Measurements from ENCODE around the gene CCDC183.
"Not testable (repeated sequence)": the region's sequence is repeated elsewhere in the genome, so short reads cannot be mapped to it uniquely, and the experiment has no call there.

Gene CCDC183

DNA sequence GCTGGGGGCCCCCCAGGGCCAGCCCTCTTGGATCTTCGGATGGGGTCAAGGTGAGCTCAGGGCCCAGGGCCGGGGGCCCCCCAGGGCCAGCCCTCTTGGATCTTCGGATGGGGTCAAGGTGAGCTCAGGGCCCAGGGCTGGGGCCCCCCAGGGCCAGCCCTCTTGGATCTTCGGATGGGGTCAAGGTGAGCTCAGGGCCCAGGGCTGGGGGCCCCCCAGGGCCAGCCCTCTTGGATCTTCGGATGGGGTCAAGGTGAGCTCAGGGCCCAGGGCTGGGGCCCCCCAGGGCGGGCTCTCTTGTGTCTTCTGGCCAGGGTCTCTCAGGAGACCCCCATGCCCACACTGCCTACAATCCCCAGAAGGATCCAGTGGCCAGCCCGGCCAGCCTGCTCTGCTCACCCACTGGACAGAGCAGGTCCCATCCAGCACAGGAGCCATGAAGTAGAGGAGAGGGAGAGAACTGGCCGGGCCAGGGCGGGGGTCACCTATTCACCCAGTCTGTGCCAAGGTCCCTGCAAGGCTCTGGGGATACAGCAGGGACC, 6.9 kb downstream of the CCDC183 start:
- DNase-seq: not testable (repeated sequence)

DNA sequence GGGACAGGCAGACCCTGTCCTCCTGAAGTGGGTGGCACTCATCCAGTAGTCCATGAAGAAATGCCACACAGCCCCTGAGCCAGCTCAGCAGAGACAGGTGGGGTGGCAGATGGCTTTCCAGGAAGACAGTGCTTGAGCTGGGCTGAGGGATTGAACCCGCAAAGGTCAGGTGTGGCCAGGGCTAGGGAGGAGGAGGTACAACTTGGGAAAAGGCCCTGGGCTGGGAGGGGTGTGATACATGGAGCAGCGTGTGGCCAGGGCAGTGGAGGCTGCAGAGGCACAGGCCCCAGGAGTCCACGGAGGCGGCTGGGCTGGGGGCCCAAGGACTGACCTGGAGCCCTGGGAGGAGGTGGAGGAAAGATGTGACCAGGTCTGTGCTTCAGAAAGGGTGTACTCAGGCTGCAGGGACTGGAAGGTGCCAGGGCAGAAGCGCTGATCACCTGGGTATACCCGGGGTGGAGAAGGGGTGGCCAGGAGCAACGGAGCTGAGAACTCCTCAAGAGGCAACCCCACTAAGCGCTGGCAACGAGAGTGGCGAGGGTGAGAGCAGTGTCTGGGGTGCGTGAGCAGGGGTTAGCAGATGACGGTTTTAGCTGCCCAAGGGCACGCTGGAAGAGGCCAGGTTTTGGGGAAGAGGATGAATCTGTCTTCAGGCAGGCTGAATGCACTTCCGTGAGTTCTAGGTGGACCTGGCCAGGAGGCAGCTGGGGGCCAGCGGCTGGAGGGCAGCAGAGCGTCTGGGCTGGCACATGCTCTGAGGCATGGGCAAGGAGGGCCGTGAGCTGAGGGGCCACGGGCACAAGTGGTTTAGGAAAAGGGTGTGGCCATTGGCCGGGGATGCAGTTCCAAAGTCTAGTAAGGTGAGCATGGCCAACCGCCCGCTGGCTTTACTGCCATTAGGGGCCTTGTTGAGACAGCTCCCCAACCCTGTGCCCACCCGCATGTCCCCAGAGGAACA, 7.7 kb downstream of the CCDC183 start:
- DNase-seq: no peak

DNA sequence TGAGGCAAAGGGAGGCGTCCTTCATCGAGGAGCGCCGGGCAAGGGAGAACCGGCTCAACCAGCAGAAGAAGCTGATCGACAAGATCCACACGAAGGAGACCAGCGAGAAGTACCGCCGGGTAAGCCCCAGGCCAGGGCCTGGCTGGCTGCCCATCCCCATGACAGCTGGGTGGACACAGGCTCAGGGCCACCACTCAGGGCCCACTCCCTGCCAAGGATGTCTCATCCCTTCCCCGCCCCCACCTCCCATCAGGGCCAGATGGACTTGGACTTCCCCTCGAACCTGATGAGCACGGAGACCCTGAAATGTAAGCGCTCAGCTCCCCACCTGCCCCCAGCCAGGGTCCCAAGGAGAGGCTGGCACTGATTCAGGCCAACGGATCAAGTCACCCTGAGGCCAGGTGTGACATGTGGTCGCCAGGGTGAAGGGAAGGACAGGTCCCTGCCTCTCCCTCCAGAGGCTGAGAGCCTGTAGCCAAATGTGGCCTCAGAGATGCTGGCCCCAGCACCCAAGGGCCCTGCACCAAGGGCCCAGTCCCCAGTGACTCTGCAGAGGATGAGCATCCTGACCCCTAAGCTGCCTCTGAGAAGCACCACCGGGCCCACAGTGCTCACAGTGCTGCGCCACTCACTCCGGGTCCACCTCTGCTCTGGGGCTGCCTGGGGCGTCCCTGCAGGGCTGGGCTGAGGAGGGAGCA, 8.5 kb downstream of the CCDC183 start:
- DNase-seq: no peak

DNA sequence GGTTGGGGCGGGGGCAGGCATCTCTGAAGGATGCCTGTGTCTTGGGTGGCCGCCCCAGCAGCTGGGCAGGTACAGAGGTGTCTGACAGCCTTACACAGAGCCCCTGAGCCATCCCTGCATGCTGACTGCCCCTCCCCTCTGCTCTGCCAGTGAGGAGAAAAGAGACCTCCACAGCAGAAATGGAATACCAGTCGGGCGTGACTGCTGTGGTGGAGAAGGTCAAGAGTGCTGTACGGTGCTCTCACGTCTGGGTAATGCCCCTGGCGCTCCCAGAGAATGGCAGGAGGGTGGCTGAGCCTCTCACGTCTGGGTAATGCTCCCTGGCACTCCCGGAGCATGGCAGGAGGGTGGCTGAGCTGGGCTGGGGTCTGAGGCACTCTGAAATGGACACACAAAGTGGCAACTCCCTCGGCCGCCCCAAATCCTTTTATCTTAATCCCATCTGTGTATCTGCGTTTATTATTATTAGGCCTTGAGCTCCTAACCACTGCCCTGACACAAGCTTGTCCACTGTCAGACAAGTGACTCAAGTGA, 9.1 kb downstream of the CCDC183 start:
- DNase-seq: no peak

DNA sequence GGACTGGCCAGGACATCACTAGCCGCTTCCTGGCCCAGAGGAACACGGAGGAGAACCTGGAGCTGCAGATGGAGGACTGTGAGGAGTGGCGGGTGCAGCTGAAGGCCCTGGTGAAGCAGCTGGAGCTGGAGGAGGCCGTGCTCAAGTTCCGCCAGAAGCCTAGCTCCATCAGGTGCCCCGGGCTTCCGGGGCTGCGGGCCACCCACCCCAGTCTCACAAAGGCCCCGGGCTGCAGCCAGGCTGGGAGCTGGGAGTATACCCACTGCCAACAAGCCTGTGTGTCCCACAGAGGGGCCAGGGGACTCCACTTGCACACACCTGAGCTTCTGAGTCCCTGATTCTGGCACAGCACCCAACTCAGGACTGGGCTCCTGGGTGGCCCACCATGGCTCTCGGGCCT, 9.9 kb downstream of the CCDC183 start:
- DNase-seq: no peak

DNA sequence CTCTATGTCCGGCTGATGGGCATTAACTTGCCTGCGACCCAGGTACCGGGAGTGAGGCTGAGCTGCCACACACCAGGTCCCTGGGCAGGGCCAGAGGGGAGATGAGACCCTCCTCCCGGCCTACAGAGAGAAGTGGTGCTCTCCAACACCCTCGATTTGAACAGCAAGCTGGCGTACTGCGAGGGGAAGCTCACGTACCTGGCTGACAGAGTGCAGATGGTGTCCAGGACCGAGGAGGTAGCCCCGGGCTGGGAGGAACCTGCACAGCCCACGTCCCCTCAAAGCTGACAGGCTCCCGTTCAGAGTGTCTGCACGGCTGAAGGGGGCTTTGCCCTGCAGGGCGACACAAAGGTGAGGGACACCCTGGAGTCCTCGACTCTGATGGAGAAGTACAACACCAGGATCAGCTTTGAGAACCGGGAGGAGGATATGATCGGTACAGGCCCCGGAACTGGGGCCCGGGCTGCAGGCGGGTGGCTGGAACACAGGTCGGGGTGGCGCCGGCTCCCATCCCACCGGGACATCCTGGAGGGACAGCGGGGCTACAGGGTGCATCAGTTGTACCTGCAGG, 10.6 kb downstream of the CCDC183 start:
- no peak for DNase-seq

DNA sequence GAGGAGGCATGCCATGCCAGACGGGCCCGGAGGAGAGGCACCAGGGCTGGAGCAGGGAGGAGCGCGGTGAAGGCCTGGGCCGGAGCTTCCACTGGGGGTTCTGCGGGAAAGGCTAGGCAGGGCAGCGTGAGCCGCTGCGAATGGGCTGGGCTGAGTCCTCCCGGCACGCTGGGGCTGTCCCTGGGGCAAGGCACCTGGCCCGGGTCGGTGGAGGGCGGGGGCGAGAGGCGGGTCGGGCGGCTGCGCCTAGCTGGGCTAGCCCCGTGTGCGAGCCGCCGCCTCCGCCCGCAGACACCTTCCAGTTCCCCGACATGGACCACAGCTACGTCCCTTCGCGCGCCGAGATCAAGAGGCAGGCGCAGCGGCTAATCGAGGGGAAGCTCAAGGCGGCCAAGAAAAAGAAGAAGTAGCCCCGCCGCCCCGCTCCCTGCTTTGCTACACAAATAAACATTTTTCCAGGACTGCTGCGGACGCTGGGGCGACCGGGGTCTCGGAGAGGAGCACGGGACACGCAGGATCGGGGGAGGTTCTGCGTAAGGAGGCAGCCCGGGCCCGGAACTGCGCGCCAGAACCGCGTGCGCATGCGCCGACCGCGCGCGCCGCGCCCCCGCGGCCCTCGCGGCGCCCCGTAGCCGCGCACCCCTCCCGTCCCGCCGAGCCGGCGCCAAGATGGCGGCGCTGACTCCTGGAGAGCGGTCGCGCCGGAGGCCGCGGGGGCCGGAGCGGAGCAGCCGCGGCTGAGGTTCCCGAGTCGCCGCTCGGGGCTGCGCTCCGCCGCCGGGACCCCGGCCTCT, 11.3 kb downstream of the CCDC183 start, which contains the start of gene RABL6:
RABL6 (plus strand) TSS at position 668 of the 794 bp plus-strand sequence. CDS start 249 bp downstream, outside the sequence.
- DNase-seq: peak; percentile 80

DNA sequence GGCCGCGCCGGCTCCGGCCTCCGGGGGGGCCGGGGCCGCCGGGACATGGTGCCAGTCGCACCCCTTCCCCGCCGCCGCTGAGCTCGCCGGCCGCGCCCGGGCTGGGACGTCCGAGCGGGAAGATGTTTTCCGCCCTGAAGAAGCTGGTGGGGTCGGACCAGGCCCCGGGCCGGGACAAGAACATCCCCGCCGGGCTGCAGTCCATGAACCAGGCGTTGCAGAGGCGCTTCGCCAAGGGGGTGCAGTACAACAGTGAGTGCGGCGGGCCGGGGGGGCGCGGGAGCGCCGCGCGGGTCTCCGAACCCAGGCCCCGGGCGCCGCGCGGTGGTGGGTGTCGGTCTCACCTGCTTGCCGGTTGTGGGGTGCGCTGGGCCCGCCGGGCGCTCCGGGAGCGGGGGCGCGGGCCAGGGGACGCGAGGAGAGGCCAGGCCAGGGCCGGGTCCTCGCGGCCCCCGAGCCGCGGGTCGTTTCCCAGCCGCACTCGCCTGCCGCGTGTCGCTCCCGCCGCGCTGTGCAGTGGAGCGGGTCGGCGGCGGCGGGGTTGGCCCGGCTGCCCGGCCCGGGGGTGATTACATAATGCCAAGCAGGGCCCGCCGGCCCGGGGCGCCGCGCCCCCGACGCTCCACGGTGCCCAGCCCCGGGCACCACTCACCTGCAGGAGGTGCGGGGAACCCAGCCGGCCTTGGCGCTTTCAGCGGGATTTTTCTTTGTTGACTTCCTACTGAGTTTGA, 12.1 kb downstream of the CCDC183 start:
- peak; percentile 39 for DNase-seq

DNA sequence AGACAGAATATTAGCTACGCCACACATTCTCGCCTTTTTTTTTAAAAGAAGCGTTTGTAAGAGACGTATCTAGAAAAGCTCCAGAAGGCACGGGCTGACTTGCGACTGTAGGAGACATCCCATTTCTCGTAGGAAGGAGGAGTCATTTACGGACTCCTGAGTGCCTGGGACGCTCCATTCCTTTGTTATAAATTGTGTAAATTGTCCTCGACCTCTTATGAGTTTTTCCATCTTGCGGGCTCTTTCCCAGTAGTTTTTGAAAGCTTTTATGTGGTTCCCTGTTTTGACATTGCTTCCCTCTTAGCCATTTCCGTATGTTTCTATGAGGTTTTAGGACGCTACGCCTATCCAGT, 12.6 kb downstream of the CCDC183 start:
- DNase-seq: no peak

DNA sequence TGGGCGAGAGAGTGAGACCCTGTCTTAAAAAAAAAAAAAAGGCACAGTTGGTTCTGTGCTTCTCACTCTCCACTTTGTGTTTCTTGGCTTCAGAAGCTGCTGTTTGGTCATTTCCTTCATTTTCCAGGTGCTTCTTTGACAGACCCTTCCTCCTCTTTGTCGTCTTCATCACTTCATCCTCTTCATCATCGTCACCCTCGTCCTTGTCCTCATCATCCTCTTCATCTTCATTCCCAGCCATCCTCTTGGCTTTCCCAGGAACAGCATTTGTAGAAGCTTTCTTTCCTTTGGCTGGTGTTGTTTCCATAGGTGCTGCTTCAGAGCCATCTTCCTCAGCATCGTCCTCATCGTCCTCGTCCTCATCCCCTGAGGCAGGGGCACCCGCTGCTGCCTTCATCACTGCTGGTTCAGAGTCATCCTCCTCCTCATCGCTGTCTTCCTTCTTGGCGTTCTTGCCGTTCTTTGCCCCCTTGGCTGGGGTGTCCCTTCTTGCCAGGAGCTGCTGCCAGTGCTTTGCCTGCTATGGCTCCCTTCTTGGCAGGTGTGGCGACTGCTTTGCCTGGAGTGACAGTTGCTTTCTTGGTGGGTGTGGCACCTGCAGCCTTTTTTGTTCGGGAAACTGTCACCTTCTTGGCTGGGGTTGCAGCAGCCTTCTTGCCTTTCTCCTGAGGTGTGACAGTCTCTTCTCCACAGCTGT, 18.7 kb downstream of the CCDC183 start:
- DNase-seq: no peak

DNA sequence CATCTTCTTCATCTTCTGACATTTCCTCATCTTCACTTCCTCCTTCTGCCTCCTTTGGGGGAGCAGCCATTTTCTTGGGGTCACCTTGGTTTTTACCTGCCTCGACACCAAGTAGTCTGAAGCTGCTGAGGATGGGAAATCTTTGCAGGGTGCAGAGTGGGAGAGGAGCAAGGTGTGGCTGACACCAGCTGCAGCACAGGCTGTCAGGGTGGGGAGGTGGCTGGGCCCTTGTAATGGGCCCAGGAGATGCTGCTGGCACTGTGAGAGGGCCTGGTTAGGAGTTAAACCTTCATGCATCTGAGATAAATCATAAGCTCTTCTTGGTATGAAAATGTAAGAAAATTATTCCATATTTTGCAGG, 19.3 kb downstream of the CCDC183 start:
- DNase-seq: no peak

DNA sequence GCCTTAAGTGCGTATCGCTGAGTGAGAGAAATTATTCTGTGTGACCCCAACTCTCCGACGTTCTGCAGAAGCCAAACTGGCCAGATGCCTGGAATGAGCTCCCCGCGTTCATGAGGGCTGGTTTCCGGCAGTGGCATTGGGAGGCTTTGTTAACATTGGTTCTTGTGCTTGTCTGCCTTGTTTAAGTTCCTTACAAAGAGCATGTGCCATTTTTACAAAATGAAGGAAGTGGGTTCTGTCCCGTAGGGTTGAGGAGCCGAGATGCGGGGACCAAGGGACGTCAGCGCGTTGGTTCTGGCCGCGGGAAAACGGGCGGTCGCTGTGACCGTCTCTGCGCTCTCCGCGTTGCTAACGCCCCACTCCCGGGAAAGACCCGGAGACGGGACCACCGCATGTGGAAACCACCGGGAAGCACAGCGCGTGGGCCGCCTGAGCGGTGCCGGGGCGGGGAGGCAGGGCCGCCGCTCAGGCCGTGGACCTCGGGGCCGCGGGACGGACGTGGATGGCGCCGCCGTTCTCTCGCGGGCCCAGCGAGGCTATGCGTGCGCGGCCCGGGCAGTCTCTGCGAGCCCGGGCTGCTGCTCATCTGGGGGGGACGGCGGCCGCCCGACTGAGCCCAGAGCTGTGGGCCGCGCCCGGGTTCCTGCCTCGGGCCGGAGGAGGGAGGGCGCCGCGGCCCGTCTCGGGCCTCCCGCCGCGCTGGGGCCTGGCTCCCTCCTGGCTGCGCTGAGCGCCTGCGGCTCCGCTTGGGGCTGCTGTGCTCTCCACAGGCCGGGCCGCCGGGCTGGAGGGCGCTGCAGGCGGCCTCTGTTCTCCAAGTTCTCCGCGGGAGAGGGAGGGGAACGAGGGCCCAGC, 25.1 kb downstream of the CCDC183 start:
- no peak for DNase-seq

DNA sequence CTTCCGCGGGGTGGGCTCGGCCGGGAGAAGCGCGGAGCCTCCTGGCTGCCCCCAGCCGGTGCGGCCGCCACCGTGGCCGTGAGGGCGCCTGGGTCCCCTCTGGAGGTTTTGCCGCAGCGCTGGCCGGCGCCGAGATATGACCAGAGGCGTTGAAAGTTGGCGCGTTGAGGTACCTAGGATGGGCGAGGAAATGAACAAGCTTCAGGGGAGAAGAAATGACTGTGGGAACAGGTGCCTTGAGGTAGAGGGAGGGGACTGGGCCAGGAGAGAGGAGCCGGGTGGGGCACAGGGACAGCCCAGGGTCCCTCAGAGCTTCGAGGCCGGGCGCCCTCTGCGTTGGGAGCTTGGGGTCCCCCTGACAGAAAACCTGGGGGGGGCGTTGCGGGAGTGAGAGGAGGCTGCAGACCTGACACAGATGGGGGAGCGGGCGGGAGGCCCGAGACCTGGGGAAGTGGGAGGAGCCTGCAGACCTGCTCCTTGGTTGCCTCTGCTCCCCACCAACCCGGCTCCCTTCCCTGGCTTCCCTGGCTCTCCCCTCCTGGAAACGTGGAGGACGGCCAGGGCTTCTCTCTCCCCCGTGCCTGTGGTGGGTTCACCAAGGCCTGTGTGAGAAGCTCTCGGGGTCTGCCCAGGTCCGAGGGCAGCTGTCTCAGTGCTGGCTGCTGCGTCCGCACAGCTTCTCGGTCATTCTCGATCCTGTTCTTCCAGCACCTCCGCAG, 25.8 kb downstream of the CCDC183 start:
- DNase-seq: no peak

DNA sequence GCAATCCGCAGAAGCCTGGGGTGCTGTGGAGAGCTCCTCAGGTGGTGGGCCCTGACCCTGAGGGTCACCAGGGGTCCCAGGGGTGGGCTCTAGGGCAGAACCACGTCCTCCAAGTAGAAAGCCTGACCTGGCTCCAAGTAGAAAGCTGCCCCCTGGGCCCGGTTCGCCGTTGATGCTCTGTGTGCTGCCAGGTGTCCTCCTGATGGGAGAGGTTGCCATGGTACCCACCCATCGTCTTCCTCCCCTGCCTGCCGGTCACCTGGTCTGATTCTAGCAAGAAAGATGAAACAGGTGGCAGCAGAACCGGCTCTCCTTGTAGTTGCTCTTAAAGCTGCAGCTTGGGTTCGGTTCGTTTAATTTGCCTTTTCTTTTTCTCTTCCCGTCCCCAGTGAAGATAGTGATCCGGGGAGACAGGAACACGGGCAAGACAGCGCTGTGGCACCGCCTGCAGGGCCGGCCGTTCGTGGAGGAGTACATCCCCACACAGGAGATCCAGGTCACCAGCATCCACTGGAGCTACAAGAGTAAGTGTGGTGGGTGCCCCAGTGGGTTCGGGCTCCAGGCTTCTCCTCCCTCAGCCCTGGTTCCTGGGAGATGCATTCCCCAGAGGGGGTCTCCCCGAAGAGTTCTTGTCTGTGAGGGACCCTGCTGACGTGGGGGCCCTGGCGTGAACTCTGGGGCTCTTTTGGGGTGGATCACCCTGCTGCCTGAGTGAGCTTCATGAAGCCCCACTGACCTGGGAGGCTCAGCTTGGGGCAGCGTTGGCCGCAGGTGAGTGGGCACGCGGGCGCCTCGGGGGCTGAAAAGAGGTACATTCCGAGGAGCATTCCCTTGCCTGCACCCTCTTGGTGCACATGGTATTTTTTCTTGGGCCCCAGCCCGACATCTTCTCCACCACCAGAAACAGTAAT, 27.3 kb downstream of the CCDC183 start:
- DNase-seq: no peak

DNA sequence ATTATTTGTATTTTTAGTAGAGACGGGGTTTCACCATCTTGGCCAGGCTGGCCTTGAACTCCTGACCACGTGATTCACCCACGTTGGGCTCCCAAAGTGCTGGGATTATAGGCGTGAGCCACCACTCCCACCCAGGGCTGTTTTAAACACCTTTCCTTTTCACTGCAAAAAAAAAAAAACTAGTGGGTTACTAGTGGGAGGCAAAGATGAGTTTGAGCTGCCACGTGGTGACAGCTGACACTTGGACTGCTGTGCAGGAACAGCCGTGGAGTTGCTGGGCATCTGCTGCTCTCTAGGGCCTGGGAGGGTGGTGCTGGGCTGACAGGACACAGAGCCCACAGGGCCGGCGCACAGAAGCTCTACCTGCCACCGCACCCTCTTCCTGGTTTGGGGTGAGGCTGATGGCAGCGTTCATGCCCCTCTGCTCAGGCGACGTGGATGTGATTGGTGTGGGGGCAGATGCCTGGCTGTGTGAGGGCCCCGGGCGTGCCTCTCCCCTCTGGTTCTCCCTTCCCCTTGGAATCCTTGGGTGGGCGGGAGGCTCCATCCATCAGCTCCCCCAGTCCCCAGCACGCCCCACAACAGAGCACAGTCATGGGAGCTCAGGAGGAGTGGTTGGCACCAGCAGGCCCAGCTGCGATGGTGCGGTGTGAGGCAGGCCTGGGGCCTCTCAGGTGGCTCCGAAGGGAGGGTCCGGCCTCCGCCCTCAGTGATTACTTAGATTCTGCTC, 28.5 kb downstream of the CCDC183 start:
- no peak for DNase-seq

DNA sequence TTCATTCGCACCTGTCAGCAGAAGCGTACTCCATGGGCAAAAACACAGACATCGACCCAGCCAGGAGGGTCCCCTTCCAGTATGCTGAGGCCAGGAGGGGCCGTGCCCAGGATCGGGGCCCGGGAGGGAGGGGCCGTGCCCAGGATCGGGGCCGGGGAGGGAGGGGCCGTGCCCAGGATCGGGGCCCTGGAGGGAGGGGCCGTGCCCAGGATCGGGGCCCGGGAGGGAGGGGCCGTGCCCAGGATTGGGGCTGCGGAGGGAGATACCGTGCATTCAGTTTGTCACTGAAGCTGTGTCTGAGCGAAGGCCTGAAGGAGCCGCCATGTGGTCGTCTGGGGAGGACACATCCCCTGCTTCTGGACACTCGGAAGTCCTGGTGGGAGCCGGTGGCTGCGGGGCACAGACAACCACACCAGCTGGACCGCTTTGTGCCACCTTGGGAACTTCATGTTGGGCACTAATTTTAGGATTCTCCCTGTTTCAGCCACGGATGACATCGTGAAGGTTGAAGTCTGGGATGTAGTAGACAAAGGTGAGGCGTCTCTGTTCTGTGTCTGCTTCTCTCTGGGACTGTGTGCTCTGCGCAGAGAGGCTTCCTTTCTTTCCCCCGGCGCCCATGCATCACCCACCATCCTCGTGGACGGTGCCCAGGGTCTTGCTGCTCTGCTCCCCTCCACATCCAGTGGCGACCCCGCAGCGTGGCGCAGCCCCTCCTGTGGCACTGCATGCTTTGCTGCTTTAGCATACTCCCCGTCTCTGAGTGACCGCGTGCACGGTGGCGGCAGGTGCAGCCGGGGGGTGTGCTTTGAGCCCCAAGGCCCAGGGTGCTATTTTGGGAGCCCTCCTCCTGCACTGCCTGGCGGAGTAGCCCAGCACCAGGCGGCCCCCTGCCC, 29.4 kb downstream of the CCDC183 start:
- no peak for DNase-seq

DNA sequence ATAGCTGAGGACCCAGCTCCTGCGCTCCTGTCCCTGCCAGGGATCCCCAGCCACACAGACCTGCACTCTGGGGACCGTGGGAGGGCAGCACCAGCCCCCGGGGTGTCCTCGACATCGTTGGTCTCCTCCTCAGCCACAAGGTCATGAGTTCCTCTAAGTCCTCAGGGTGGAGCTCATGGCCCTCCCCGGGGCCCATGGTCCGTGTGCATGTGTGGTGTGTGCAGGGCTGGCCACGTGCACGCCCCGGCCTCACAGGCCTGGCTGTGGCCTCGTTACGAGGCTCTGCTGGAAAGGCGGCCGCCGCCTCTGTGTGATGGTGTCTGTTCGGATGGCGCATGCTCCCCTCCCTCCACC, 30.0 kb downstream of the CCDC183 start:
- DNase-seq: no peak

Data from activated effector memory CD4-positive, alpha-beta T cell treated with Interleukin-2 at 50 U/mL for 16 hours (primary cell).